Hepatocyte (in vitro differentiated cells): Measurements from ENCODE around the gene OCA2. TPM values are rescaled to one million over a fixed set of nuclear protein-coding genes. Genes with fewer than 3 reads are reported as not detected.

ENCODE experiments used
- DNase-seq: peaks from one replicate; pipeline ENCODE4 v3.0.0-alpha.2; 2016; ENCODE audit warnings: low spot score
- H2AFZ ChIP-seq: fragments of 200-600 bp; sonication (generic); 2 replicates; pipeline ENCODE4 v1.6.0; 2016; ENCODE audit warnings: antibody characterized with exemption, mild to moderate bottlenecking
- H3K27ac ChIP-seq: fragments of 200-600 bp; sonication (generic); 2 replicates; pipeline ENCODE4 v1.5.1; 2016; ENCODE audit warnings: mild to moderate bottlenecking
- H3K27me3 ChIP-seq: fragments of 200-600 bp; sonication (generic); 2 replicates; pipeline ENCODE4 v1.6.1; 2016
- H3K36me3 ChIP-seq: fragments of 200-600 bp; sonication (generic); replicated peaks from 2 replicates; pipeline ENCODE4 v1.5.1; 2016; ENCODE audit warnings: low read depth; ENCODE audit not compliant: insufficient read depth
- H3K4me1 ChIP-seq: fragments of 200-600 bp; sonication (generic); 2 replicates; pipeline ENCODE4 v1.5.1; 2016; ENCODE audit warnings: mild to moderate bottlenecking, moderate library complexity; ENCODE audit not compliant: insufficient read depth
- H3K4me2 ChIP-seq: fragments of 200-600 bp; sonication (generic); 2 replicates; pipeline ENCODE4 v1.6.0; 2016
- H3K4me3 ChIP-seq: fragments of 200-600 bp; sonication (generic); 2 replicates; pipeline ENCODE4 v1.5.1; 2016; ENCODE audit warnings: mild to moderate bottlenecking
- H3K79me2 ChIP-seq: fragments of 200-600 bp; sonication (generic); 2 replicates; pipeline ENCODE4 v1.6.0; 2017; ENCODE audit warnings: mild to moderate bottlenecking
- H3K9me2 ChIP-seq: fragments of 200-600 bp; sonication (generic); replicated peaks from 2 replicates; pipeline ENCODE4 v1.6.0; 2017; ENCODE audit warnings: mild to moderate bottlenecking; ENCODE audit not compliant: insufficient read depth
- H3K9me3 ChIP-seq: fragments of 200-600 bp; sonication (generic); 2 replicates; pipeline ENCODE4 v1.5.1; 2016; ENCODE audit warnings: low read depth, mild to moderate bottlenecking
- H4K20me1 ChIP-seq: fragments of 200-600 bp; sonication (generic); 2 replicates; pipeline ENCODE4 v1.6.0; 2016; ENCODE audit warnings: mild to moderate bottlenecking; ENCODE audit not compliant: insufficient read depth, poor library complexity, severe bottlenecking
- CTCF ChIP-seq: fragments of 200-600 bp; sonication (generic); IDR thresholded peaks from 2 replicates; pipeline ENCODE4 v1.5.1; 2016; ENCODE audit warnings: antibody characterized with exemption, mild to moderate bottlenecking; ENCODE audit not compliant: poor library complexity
- EZH2 ChIP-seq: fragments of 200-600 bp; sonication (generic); IDR thresholded peaks from 2 replicates; pipeline ENCODE4 v1.6.1; 2016; ENCODE audit warnings: antibody characterized with exemption, mild to moderate bottlenecking, borderline replicate concordance
- EZH2phosphoT487 ChIP-seq: fragments of 200-600 bp; sonication (generic); IDR thresholded peaks from one replicate; pipeline ENCODE4 v1.6.1; 2018; ENCODE audit warnings: antibody characterized with exemption, mild to moderate bottlenecking, low read depth, moderate library complexity; ENCODE audit not compliant: unreplicated experiment, severe bottlenecking
- WGBS: methylation state at CpG from one replicate; pipeline ENCODE4 v1.1.6; 2016; ENCODE audit warnings: low lambda C conversion rate; ENCODE audit errors: missing lambda C conversion rate; 5-methylcytosine and 5-hydroxymethylcytosine counted together
- polyA plus RNA-seq: library from polyadenylated mRNA; unstranded; fragments of >200 nt; fragmentation: Nextera tagmentation; extraction: Ambion mirVana; gene quantifications from 2 replicates; pipeline ENCODE4 v1.2.1, GENCODE V29; 2016
- total RNA-seq: library from RNA; depleted of rRNA; stranded (reverse); fragments of >200 nt; gene quantifications from 2 replicates; pipeline ENCODE4 v1.2.3, GENCODE V29; 2014

The OCA2 gene
- total and polyA plus RNA-seq, 2 experiments from 2014 or later: 25.1 to 27.7 TPM

- TF ChIP-seq EZH2phosphoT487: no peak
- no peak for TF ChIP-seq CTCF
- no peak for DNase-seq
- Histone ChIP-seq H3K27ac (no peak overlapping the region), H3K9me3 (no peaks in the 10 kb centered on the region), H3K79me2 (no peaks in the 10 kb centered on the region), H3K9me2 (no peaks in the 10 kb centered on the region), H3K4me3 (no peak overlapping the region), H3K4me2 (no peak overlapping the region), H4K20me1 (no peaks in the 10 kb centered on the region), H3K27me3 (no peaks in the 10 kb centered on the region), H3K4me1 (no peaks in the 10 kb centered on the region), H2AFZ (no peak overlapping the region), H3K36me3 (peaks cover 5% of the 10 kb centered on the region)
- WGBS: 95% methylated on average over 42 of the region's 42 CpGs
These were observed 17.7 kb upstream of the OCA2 start for GRCh38 chr15:28116521-28117431.

DNA sequence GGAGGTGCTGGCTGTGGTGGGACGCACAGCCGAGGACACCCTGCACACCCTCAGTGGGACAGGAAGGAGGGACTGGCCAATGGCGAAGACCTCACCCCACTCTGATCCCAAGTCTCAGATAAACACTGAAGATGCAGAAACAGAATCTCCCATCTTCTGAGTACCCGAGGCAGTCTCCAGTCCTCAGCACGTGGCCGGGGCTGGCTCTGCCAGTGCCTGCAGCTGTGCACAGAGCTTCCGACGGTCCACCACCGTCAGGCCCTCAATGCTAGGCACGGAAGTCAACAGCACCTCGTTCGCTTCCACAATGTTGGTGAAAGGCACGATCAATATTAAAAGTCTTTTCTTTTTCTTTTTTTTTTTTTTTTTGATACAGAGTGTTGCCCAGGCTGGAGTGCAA is 16.8 kb upstream of the OCA2 start:
- Histone ChIP-seq H3K4me2 (no peak overlapping the region), H3K4me1 (no peaks in the 10 kb centered on the region), H4K20me1 (no peaks in the 10 kb centered on the region), H3K27ac (no peak overlapping the region), H3K36me3 (peaks cover 5% of the 10 kb centered on the region), H3K9me2 (no peaks in the 10 kb centered on the region), H3K4me3 (no peak overlapping the region), H2AFZ (no peak overlapping the region), H3K27me3 (no peaks in the 10 kb centered on the region), H3K79me2 (no peaks in the 10 kb centered on the region), H3K9me3 (no peaks in the 10 kb centered on the region)
- no peak for DNase-seq
- TF ChIP-seq EZH2: no peak
- TF ChIP-seq CTCF: no peak
- TF ChIP-seq EZH2phosphoT487: no peak
- WGBS: 87% methylated on average over 13 of the region's 13 CpGs

GRCh38 chr15:28114721-28115622 is 15.9 kb upstream of the OCA2 start:
- peaks cover 5% of the 10 kb centered on the region for H3K36me3 ChIP-seq
- TF ChIP-seq EZH2phosphoT487: no peak
- no peak for TF ChIP-seq CTCF
- no peak for TF ChIP-seq EZH2
- H3K79me2 ChIP-seq: no peaks in the 10 kb centered on the region
- no peak overlapping the region for H2AFZ ChIP-seq
- H3K27me3 ChIP-seq: no peaks in the 10 kb centered on the region
- no peak overlapping the region for H3K4me3 ChIP-seq
- WGBS: 91% methylated on average over 23 of the region's 23 CpGs
- no peaks in the 10 kb centered on the region for H3K4me1 ChIP-seq
- no peaks in the 10 kb centered on the region for H3K9me3 ChIP-seq
- no peaks in the 10 kb centered on the region for H4K20me1 ChIP-seq
- DNase-seq: no peak
- no peak overlapping the region for H3K4me2 ChIP-seq
- no peaks in the 10 kb centered on the region for H3K9me2 ChIP-seq
- H3K27ac ChIP-seq: no peak overlapping the region
